Calu3 (cell line): ENCODE measurements around the gene IPO11. TPM values are rescaled to one million over a fixed set of nuclear protein-coding genes. Genes with fewer than 3 reads are reported as not detected.

Experiments used
- BruUV-seq: library from RNA; stranded (reverse); fragments of 400-500 nt; replicated peaks from 2 replicates; lab custom pipeline; 2021; lab: Mats Ljungman, UMichigan
- CTCF ChIA-PET: fragments of 300-600 bp; sonication (Branson Sonifier 250); formaldehyde crosslinking; loops from one replicate; lab custom pipeline; 2022; ENCODE audit warnings: antibody characterized with exemption; lab: Charles Lee
- DNase-seq: peaks from one replicate; pipeline ENCODE4 v3.0.0; 2022
- H3K27ac Mint-ChIP-seq: one replicate; pipeline ENCODE4 v1.8.0; 2022; ENCODE audit warnings: mixed read lengths; ENCODE audit not compliant: unreplicated experiment
- H3K27me3 Mint-ChIP-seq: one replicate; pipeline ENCODE4 v1.8.0; 2022; ENCODE audit warnings: mixed read lengths; ENCODE audit not compliant: unreplicated experiment
- H3K36me3 Mint-ChIP-seq: one replicate; pipeline ENCODE4 v1.8.0; 2022; ENCODE audit warnings: mild to moderate bottlenecking, moderate library complexity, mixed read lengths; ENCODE audit not compliant: insufficient read depth, unreplicated experiment
- H3K4me1 Mint-ChIP-seq: one replicate; pipeline ENCODE4 v1.8.0; 2022; ENCODE audit warnings: mild to moderate bottlenecking, low read depth, mixed read lengths; ENCODE audit not compliant: unreplicated experiment
- H3K4me3 Mint-ChIP-seq: one replicate; pipeline ENCODE4 v1.8.0; 2022; ENCODE audit warnings: mild to moderate bottlenecking, low read depth, moderate library complexity, mixed read lengths; ENCODE audit not compliant: unreplicated experiment
- H3K9me3 Mint-ChIP-seq: one replicate; pipeline ENCODE4 v1.8.0; 2022; ENCODE audit warnings: low read depth, mixed read lengths; ENCODE audit not compliant: unreplicated experiment
- intact Hi-C: fragments of 100-400 bp; cut with micrococcal nuclease; formaldehyde crosslinking; loops from one replicate; pipeline ENCODE4 v1.10.0; 2022; ENCODE audit not compliant: unreplicated experiment
- total RNA-seq: library from RNA; stranded (reverse); gene quantifications from 2 replicates; pipeline ENCODE4 v1.2.3, GENCODE V29; 2022
- TF ChIP-seq, protein P1 (sequence below): fragments of 200-600 bp; IDR thresholded peaks from one replicate; pipeline ENCODE4 v1.8.0; 2022; ENCODE audit warnings: antibody characterized with exemption; ENCODE audit not compliant: unreplicated experiment

IPO11 gene
- total RNA-seq, 1 experiment from 2014 or later, result 47.3 TPM

DNA sequence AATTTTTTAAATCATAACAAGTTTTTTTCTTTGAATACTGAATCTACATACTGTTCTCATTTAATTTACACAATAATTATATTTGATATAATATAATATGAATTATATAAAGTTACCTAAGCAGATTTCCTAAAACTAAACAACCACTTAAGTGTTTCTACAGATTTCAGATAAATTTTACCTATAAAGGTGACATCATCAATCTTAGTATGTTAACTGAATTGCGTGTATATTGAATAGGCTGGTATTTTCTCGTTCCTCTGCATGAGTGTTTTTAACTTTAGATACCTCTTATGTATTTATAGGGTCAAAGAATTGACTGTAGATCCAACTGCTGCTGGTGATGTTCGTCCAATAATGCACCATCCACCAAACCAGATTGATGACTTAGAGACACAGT is 39.2 kb upstream of the IPO11 start:
- H3K27ac Mint-ChIP-seq, result no peak overlapping the region
- no peak overlapping the region for H3K4me3 Mint-ChIP-seq
- H3K9me3 Mint-ChIP-seq, result no peaks in the 10 kb centered on the region
- no peak for DNase-seq
- peaks cover 18% of the 10 kb centered on the region for H3K36me3 Mint-ChIP-seq
- TF ChIP-seq, protein P1, sequence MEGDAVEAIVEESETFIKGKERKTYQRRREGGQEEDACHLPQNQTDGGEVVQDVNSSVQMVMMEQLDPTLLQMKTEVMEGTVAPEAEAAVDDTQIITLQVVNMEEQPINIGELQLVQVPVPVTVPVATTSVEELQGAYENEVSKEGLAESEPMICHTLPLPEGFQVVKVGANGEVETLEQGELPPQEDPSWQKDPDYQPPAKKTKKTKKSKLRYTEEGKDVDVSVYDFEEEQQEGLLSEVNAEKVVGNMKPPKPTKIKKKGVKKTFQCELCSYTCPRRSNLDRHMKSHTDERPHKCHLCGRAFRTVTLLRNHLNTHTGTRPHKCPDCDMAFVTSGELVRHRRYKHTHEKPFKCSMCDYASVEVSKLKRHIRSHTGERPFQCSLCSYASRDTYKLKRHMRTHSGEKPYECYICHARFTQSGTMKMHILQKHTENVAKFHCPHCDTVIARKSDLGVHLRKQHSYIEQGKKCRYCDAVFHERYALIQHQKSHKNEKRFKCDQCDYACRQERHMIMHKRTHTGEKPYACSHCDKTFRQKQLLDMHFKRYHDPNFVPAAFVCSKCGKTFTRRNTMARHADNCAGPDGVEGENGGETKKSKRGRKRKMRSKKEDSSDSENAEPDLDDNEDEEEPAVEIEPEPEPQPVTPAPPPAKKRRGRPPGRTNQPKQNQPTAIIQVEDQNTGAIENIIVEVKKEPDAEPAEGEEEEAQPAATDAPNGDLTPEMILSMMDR, result no peak
- CTCF ChIA-PET, result no interaction called here
- no TSS peak for BruUV-seq
- intact Hi-C loops, result no loop called here
- no peaks in the 10 kb centered on the region for H3K4me1 Mint-ChIP-seq
- no peaks in the 10 kb centered on the region for H3K27me3 Mint-ChIP-seq

GRCh38 chr5:62374090-62374489 is 38.5 kb upstream of the IPO11 start:
- no peak for DNase-seq
- H3K4me3 Mint-ChIP-seq, result no peak overlapping the region
- no peaks in the 10 kb centered on the region for H3K27me3 Mint-ChIP-seq
- H3K9me3 Mint-ChIP-seq, result no peaks in the 10 kb centered on the region
- TF ChIP-seq, protein P1, result no peak
- intact Hi-C loops, result no loop called here
- no TSS peak for BruUV-seq
- CTCF ChIA-PET, result no interaction called here
- H3K27ac Mint-ChIP-seq, result no peak overlapping the region
- no peaks in the 10 kb centered on the region for H3K4me1 Mint-ChIP-seq
- peaks cover 24% of the 10 kb centered on the region for H3K36me3 Mint-ChIP-seq

- Mint-ChIP-seq H3K36me3 (peaks cover 35% of the 10 kb centered on the region), H3K27ac (peak overlapping the region; percentile 31)
Observed at GRCh38 chr5:62375627-62376026, 36.9 kb upstream of the IPO11 start.

DNA sequence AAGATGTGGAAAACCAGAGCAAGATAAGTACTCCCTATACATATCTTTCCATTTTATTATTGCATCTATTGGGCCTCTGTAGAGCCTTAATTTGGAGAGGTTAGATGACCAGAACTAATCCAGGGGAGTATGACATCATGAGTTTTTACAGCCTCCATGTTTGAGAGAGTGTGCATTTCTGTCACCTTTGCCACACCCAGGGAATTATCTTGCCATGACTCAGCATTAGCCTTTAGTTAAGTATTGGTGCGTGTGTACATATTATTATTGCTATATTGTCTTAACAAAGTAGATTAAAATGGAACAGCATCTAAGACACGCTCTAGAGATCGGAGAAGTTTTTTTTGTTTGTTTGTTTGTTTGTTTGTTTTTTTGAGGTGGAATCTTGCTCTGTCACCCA is 36.5 kb upstream of the IPO11 start:
- peaks cover 35% of the 10 kb centered on the region for H3K36me3 Mint-ChIP-seq
- intact Hi-C loops, result no loop called here
- peak; percentile 12 for DNase-seq
- no peaks in the 10 kb centered on the region for H3K9me3 Mint-ChIP-seq
- peak overlapping the region; percentile 31 for H3K27ac Mint-ChIP-seq
- CTCF ChIA-PET, result no interaction called here
- H3K4me1 Mint-ChIP-seq, result no peaks in the 10 kb centered on the region
- no peak overlapping the region for H3K4me3 Mint-ChIP-seq
- no peaks in the 10 kb centered on the region for H3K27me3 Mint-ChIP-seq
- TF ChIP-seq, protein P1, result no peak
- BruUV-seq, result no TSS peak

More at GRCh38 chr5:62375627-62376026, 36.9 kb upstream of the IPO11 start:
- Mint-ChIP-seq H3K27me3 (no peaks in the 10 kb centered on the region), H3K4me3 (no peak overlapping the region), H3K4me1 (no peaks in the 10 kb centered on the region), H3K9me3 (no peaks in the 10 kb centered on the region)
- no peak for DNase-seq
- TF ChIP-seq, protein P1, result no peak
- intact Hi-C loops, result no loop called here
- CTCF ChIA-PET, result no interaction called here
- no TSS peak for BruUV-seq
